GM12892 (cell line): ENCODE results near the gene HAX1. TPM values are rescaled to one million over a fixed set of nuclear protein-coding genes. Genes with fewer than 3 reads are reported as not detected.
"Not testable (repeated sequence)": the region's sequence is repeated elsewhere in the genome, so short reads cannot be mapped to it uniquely, and the experiment has no call there.

Experiments used
- DNase-seq: peaks from one replicate; pipeline ENCODE4 v3.0.0; 2011; ENCODE audit not compliant: insufficient read length
- FAIRE-seq: peaks from 2 replicates; lab custom pipeline; 2011; peaks lifted over from hg19 to GRCh38; lab: Jason Lieb, UNC
- POLR2A ChIP-seq: IDR thresholded peaks from 2 replicates; pipeline ENCODE4 v1.6.1; 2011; ENCODE audit warnings: low read depth, low read length, control low read depth
- POLR2AphosphoS5 ChIP-seq: IDR thresholded peaks from 2 replicates; pipeline ENCODE4 v1.6.1; 2011; ENCODE audit warnings: low read depth, low read length, control low read depth
- TAF1 ChIP-seq: IDR thresholded peaks from 2 replicates; pipeline ENCODE4 v1.6.1; 2011; ENCODE audit warnings: low read depth, mild to moderate bottlenecking, control low read depth, low read length, borderline replicate concordance
- polyA plus RNA-seq: library from polyadenylated mRNA; unstranded; fragments of >200 nt; gene quantifications from one replicate; pipeline ENCODE4 v1.2.1, GENCODE V29; 2012; ENCODE audit warnings: missing spikeins, inconsistent platforms; ENCODE audit not compliant: missing spikeins

HAX1 gene
- 107 TPM for polyA plus RNA-seq

DNA sequence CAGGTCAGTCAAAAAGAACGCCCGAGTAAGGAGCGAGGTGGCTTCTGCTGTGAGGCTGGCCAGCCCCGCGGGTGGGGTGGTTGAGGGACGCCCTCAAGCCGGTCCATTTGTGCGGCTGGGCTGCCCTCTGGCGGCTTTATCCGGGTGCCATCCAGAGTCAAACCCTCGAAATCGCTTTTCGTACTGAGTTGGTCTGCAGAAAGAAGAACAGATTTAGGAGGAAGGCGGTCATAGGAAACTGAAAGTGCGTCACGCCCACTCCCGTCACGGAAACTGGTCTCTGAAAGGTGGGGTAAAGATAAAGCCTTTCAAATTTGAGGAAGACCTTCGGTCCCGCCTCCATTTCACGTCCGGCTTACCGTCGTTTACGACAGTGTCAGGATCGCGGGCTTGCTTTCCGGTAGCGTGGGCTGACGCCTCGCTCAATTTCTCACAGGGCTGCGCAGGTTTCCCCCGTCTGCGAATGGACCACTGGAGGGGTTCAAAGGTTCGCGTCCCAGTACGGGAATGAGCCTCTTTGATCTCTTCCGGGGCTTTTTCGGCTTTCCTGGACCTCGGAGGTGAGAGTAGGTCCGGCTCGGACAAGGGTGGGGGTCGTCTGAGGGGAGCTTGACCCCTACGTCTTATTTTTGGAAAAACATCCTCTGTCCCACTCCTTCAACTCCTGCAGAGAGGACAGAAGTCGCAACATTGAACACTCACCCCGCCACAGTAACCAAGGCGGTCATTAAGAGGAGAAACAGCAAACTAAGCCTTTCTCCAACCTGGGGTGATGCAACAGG lies at the start of gene HAX1:
Gene HAX1, plus strand, starts transcription at position 413 of the 782 bp plus-strand sequence. Its CDS starts 95 bp downstream, at position 508.
- peak; percentile 95 for FAIRE-seq
- TF ChIP-seq POLR2A (peak; percentile 77), TAF1 (peak; percentile 52; the same call in 1 of the 2 replicates), POLR2AphosphoS5 (peak; percentile 59; the same call in 1 of the 2 replicates)
- peak; percentile 72 for DNase-seq

- no peak for DNase-seq
- TF ChIP-seq POLR2AphosphoS5 (no peak), POLR2A (no peak), TAF1 (no peak)
- no peak for FAIRE-seq
Observed at GRCh38 chr1:154222918-154223317, 49.5 kb upstream of the HAX1 start.

DNA sequence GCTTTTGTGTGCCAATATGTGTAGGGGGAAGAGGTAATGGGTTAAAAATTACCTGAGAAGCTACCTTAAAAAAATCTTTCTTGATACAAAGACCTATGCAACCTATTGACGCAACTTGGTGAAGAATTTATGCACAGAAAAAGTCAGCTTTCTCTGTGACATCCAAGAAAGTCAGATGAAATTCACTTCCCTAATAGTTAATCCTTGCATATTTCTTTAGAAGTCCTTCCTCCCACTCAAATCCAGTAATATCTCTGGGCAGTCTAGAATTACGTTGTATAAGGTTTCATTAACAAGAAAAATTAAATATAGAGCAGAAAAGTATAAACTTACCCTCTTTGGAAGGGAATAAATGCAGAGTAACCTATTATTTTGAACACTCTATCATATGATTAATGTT lies 48.8 kb upstream of the HAX1 start:
- TF ChIP-seq POLR2AphosphoS5 (no peak), POLR2A (no peak)
- no peak for FAIRE-seq
- no peak for DNase-seq

DNA sequence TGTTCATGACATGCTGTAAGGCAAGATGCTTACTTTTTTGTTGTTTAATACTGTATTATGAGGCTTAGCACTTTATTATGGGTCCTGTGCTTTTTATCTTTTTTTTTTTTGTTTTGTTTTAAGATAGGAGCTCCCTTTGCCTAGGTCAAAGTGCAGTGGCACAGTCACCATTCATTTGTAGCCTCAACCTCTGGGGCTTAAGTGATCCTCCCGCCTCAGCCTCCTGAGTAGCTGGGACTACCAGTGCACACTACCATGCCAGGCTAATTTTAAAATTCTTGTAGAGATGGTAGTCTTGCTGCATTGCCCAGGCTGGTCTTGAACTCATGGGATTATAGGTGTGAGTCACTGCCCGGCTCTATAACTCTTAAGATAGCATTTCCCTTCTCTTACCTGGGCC lies 47.1 kb upstream of the HAX1 start:
- TF ChIP-seq POLR2AphosphoS5: no peak
- no peak for TF ChIP-seq POLR2A
- TF ChIP-seq TAF1: no peak
- FAIRE-seq (no peak), DNase-seq (no peak)

- DNase-seq, FAIRE-seq: not testable (repeated sequence)
Observed at GRCh38 chr1:154231112-154231511, 41.3 kb upstream of the HAX1 start.

- not testable (repeated sequence) for FAIRE-seq
Observed at GRCh38 chr1:154233127-154233526, 39.3 kb upstream of the HAX1 start.

DNA sequence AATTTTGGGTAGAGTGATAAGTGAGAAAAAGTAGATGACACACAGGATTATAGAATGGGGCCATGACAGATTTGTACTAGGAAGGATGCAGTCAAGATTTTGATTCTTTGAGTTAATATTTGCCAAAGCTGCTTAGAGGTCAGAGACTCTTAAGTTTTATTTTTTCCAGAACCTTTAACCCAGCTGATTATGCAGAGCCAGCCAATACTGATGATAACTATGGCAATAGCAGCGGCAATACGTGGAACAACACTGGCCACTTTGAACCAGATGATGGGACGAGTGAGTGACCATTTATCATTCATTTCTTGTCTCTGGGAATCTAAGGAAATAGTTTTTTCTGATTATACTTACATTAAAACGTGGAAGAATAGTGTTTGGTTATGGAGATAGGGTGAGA lies 35.6 kb upstream of the HAX1 start:
- FAIRE-seq: no peak
- no peak for DNase-seq
- TF ChIP-seq POLR2A: no peak
- no peak for TF ChIP-seq POLR2AphosphoS5
- no peak for TF ChIP-seq TAF1

More at GRCh38 chr1:154233127-154233526, 39.3 kb upstream of the HAX1 start:
- not testable (repeated sequence) for DNase-seq

GRCh38 chr1:154237435-154237834 lies 35.0 kb upstream of the HAX1 start:
- TF ChIP-seq POLR2A (no peak), TAF1 (no peak), POLR2AphosphoS5 (no peak)
- FAIRE-seq (no peak), DNase-seq (no peak)

GRCh38 chr1:154237880-154238506 lies 34.4 kb upstream of the HAX1 start:
- DNase-seq (no peak), FAIRE-seq (no peak)
- no peak for TF ChIP-seq TAF1

DNA sequence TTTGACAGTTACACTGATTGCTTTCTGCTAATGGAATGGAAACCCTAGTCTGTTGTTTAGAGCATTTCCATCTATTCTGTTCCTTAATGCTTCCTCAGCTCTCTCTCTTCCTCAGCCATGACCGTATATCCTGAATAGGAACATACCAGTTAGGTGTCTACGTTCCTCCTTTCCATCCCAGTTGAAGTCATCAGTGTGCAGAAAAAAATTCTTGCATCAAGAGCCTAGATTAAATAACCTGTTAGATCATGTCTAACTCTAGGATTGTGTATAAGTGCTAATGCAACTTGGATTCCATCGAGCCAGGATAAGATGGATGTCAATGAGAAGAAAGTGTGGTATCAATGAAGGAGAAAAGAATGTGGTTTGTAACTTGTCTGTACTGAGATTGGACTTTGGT lies 32.9 kb upstream of the HAX1 start:
- TF ChIP-seq POLR2A: no peak
- TF ChIP-seq TAF1: no peak
- TF ChIP-seq POLR2AphosphoS5: no peak
- DNase-seq (no peak), FAIRE-seq (no peak)

- DNase-seq: no peak
- FAIRE-seq: no peak
- TF ChIP-seq POLR2AphosphoS5 (no peak), POLR2A (no peak), TAF1 (no peak)
Observed at GRCh38 chr1:154240294-154240833, 32.1 kb upstream of the HAX1 start.

DNA sequence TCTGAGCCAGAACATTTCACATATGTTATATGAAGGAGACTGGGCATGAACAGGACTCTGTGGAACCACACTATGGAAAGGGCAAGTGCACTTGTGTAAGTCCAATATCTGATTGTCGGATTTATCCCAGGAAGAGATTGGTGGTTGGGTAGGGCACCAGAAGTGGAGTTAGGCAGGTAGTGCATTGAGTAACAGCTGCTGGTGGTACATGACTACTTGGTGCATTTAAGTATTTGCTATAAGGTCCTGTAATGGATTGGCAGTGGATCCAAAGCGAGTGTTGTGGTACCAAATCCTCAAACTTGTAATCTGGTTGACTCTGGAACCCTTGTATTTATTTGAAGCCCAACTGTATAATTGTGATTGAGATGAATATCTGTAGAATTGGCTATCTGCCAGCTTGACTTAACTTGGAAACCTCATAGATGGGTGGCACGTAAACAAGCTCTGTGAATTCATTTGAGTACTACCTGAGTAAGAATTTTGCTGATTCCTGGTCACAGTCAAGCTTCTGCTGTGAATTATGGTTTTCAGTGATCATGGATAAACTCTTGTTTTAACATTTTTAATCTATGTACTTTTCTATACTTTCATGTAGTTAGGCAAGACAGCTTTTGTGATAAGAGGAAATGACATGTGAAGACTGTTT lies 30.6 kb upstream of the HAX1 start:
- DNase-seq (no peak), FAIRE-seq (no peak)
- TF ChIP-seq POLR2A (no peak), TAF1 (no peak), POLR2AphosphoS5 (no peak)
